Stimulated activated CD8-positive, alpha-beta memory T cell treated with anti-CD3 and anti-CD28 coated beads, Interleukin-4, amount 100 ng/mL, for 48 hours (primary cell): ENCODE results near the gene C15orf62.

Experiments
- DNase-seq: peaks from one replicate; pipeline ENCODE4 v3.0.0-alpha.2; 2020

Gene C15orf62

DNA sequence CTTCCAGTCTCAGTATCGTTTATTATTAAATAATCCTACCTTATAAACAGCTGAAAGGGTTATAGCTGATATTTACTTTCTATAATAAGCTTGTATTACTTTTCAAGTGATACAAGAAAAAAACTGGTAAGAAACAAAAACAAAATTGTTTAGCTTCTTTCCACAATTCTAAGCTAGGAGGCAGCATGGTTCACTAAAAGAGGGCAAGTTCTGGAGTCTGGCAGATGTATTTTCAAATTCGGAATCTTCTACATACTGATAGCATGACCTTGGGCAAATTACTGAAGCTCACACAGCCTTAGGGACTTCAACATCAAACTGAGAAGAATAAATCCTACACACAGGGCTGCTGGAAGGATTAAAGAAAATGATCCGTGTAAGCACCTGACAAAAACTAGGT, 15.4 kb downstream of the C15orf62 start:
- DNase-seq, result no peak

DNA sequence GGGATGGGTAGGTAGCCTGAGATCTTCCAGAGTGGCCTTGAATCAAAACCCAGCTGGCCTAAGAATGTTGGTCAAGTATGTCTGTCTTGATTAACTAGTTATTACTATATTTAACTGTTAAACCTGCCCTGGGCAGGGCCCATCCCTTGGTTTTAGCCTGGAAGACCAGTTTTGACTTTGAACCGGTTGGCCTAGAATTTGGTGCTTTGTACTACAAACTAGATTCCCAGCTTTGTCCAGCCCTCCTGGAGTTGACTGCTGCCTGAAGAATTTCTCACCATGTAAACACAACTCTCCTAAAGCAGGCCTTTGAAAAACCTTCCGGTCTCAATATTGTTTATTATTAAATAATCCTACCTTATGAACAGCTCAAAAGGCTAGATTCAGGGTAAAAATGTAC, 16.0 kb downstream of the C15orf62 start:
- no peak for DNase-seq

DNA sequence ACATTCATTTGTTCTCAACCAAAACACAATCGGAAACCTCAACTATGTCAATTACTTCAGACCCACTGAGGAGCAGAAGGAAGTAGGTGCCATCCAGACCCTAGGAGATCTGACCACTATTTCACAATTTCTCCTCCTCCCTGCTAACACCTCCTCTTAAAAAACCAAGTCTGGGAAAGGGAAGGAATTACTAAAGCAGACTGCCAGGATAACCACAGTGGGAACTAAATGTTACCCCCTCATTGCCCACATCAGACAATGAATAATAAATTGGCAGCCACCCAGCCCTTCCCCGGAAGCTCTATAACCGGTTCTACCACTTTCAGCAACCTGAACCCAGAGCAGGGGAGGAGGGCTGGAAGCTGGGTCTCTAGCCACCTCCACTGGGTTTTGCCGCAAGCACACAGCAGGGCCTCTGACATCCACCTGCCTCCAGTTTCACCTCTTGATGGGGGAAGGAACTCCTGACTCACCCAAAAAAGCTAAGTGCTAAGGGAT, 17.6 kb downstream of the C15orf62 start:
- DNase-seq, result peak; percentile 79

GRCh38 chr15:40787991-40788390, 18.2 kb downstream of the C15orf62 start:
- DNase-seq, result no peak

DNA sequence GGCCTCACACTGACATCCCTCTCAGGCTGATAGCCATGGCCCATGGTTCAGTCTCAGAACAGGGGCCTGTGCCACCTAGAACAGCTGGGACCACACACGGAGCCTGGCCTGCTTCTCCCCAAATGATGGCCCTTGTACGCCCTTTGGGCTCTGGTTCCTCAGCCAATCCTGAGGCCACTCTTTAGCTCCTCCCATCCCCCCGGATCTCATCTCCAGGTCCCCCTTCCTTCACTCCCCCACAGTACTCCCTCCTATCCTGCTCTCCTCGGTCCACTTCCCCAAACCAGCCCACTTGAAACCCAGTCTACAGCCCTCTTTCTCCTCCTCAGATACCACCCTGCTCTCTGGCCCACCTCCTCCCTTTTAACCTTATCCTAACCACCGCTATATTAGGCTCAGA, 19.3 kb downstream of the C15orf62 start:
- DNase-seq, result no peak

- no peak for DNase-seq
Measured at GRCh38 chr15:40789999-40790398, 20.2 kb downstream of the C15orf62 start.

DNA sequence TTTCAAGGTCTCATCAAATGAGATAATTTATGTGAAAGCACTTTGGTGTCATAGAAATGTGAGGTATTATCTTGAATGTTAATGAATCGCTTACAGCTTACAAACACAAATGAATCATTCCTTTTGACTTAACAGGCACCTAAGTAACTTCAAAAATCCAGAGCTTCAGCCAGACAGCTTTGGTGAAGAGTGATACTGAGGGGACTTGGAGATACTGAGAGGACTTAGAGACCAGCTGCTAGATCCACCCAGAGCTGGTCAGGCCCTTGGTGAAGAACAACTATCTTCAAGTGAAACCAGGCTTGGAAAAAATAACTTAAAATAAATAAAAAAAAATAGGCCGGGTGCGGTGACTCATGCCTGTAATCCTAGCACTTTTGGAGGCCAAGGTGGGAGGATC, 20.9 kb downstream of the C15orf62 start:
- no peak for DNase-seq

DNA sequence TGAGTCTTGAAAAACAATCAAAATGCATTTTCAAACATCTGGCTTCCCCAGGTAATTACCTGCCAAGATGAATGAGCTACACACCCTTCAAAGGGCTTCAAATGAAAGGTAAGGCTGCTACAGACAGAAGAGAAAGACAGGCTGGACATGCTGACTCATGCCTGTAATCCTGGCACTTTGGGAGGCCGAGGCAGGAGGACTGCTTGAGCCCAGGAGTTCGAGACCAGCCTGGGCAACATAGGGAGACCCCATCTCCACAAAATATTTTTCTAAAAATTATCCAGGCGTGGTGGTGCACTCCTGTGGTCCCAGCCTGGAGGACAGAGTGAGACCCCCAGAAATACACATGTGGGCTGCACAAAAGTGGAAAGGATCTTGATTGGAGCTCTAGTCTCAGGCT, 22.6 kb downstream of the C15orf62 start:
- no peak for DNase-seq

DNA sequence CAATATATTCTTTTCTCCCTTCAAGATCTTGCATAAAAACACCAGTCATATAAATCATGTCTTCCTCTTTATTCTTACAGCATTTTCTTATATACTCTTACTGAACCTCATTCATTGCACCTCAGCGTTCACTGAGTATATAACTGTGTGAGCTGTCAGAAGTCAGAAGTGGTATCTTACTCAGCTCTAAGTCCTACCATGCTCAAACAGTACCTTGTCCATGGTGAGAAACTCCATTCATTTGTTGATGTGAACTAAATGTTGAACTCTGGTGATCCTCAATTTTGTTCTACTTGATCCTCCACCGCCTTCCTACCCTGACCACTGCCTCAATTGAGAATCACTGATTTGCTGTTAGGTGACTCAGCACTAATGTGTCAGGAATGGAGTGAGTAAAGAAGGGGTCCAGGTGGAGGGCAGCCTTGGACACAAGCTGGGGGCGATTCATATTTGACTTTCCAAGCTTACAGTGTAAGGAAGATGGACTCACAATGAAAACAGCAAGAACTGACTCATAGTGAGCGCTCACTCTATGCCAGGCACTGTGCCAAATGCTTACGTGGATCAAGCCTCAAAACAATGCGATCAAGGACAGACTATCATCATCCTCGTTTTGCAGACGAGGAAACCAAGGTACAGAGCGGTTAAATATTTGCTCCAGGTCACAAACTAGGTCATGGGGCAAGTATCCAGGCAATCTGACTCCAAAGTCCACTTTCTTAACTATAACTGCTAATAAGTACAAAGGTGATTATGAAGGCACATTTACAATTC, 23.6 kb downstream of the C15orf62 start:
- DNase-seq, result peak; percentile 59

GRCh38 chr15:40796041-40796440, 26.3 kb downstream of the C15orf62 start:
- no peak for DNase-seq

- DNase-seq, result no peak
Measured at GRCh38 chr15:40796512-40796911, 26.7 kb downstream of the C15orf62 start.

DNA sequence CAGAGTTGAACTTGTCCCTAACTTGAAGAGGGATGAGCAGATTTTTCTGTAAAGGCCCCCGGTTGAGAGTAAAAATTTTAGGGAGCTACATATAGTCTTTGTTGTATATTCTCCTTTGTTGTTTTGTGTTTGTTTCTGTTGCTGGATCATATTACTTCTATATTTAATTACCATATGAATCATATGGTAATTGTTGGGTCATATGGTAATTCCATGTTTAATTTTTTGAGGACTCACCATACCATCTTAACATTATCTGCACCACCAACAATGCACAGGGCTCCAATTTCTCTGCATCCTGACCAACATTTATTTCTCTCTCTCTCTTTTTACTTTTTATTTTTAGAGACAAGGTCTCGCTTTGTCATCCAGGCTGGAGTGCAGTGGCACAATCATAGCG, 29.7 kb downstream of the C15orf62 start:
- no peak for DNase-seq

GRCh38 chr15:40803076-40803475, 33.3 kb downstream of the C15orf62 start:
- DNase-seq, result no peak

- DNase-seq, result no peak
Measured at GRCh38 chr15:40803688-40804087, 33.9 kb downstream of the C15orf62 start.

GRCh38 chr15:40806672-40807027, 36.9 kb downstream of the C15orf62 start:
- no peak for DNase-seq

DNA sequence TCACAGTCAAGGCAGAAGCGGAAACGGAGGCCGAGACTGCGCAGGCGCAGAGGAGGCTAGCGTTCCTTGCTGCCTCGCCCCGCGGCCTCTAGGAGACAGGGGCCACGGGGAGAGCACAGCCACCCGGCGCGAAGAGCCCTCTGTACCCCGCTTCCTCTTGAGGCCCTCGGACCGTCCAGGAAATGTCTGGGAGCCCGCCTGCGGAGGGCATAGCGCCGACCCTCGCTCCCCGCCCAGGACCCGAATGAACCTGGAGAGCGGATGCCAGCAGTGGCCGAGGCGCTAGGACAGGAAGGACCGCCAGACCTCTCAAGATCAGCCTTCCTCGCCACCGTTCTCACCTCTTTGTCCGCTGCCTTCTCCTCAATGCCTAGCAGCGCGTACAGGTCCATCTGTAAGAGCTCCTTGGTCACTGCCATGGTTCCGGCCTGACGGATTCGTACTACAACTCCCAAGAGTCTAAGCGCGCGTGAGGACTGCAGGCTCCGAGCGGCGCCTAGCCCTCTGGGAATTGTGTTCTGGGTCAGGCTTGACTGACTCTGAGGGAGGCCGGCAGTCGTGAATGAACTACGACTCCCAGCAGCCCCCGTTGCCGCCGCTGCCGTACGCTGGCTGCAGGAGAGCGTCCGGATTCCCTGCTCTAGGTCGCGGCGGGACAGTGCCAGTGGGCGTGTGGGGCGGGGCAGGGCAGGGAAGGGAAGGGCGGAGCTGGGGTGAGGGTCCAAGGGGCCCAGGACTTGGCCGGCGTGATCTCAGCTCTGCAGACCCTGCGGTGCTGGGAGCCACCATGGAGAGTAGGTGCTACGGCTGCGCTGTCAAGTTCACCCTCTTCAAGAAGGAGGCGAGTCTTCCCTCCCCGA, 37.5 kb downstream of the C15orf62 start, which contains the start of the genes DNAJC17 and ZFYVE19:
TSS of gene DNAJC17 (minus strand) at position 446 of the 860 bp plus-strand sequence. CDS start at position 419, 27 bp downstream.
TSS of gene ZFYVE19 (plus strand) at position 62 of the 860 bp plus-strand sequence. CDS start at position 563, 501 bp downstream.
- peak; percentile 97 for DNase-seq

DNA sequence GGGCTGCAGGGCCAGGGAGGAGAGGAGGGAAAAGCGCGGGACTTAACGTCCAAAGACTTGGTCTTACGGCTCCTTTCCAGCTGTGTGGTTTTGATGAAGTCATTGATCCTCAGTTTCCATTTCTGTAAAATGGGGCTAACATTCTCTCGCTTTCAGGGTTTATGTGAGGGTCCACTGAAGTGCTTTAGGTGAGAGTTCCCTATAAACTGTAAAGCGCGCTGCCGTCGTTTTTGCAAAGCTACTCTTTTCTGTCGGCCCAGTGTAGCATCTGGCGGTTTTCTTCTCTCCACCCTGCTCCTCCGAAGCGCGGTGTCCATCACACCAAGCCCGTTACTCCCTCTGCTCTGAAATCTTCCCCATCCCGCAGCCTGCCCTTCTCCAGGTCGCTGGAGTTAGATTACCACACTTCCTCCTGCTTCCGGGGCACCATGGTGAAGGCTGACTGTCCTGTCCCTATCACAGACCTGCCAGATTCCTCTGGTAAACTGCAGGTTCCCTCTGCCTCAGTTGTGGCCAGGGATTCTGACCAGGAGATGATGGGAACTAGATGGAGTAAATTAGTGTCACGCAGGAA, 38.2 kb downstream of the C15orf62 start:
- no peak for DNase-seq

- no peak for DNase-seq
Measured at GRCh38 chr15:40808861-40809450, 39.2 kb downstream of the C15orf62 start.

GRCh38 chr15:40812721-40813425, 43.1 kb downstream of the C15orf62 start:
- no peak for DNase-seq

- no peak for DNase-seq
Measured at GRCh38 chr15:40815042-40815698, 45.4 kb downstream of the C15orf62 start.

DNA sequence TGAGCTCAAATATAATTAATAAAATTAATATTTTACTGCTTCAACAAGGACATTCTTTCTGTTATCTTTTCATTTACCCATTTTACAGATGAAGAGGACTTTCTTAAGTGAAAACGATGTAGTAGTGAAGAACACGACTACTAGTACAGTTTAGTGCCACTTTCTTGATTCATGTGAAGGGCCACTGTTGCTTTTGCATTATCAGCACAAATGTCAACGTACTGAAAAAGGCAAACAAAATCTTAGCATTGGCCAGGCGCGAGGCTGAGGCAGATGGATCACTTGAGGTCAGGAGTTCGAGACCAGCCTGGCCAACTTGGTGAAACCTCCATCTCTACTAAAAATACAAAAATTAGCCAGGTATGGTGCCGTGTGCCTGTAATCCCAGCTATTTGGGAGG, 49.3 kb downstream of the C15orf62 start:
- no peak for DNase-seq

DNA sequence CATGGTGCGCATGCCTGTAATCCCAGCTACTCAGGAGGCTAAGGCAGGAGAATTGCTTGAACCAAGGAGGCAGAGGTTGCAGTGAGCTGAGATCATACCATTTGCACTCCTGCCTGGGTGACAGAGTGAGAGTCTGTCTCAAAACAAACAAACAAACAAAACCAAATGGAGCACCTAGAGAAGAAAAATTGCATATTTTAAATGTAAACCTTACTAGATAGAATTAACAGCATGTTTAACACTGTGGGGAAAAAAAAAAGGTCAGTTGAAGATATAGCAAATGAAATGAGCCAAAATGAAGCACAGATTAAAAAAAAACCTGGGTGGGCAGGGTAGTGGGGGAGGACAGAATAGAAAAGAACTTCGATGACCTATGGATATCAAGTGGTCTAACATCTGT, 51.4 kb downstream of the C15orf62 start:
- no peak for DNase-seq
